Right atrium auricular region (tissue), 2 donors: Measurements from ENCODE around the gene TMEM271. TPM values are rescaled to one million over a fixed set of nuclear protein-coding genes. Genes with fewer than 3 reads are reported as not detected.

ENCODE experiments used
- DNase-seq: peaks from one replicate; pipeline ENCODE4 v3.0.0-alpha.2; 2019; ENCODE audit warnings: low spot score
- H3K27ac ChIP-seq, 2 donors: fragments of 200-600 bp; sonication (generic); 1 replicate in 1 of 2; 2 replicates in 1 of 2; pipeline ENCODE4 v1.5.1; 2016 to 2019
- H3K27me3 ChIP-seq, 2 donors: fragments of 200-600 bp; sonication (generic); one replicate each; pipeline versions ENCODE4 v1.5.1 to v1.6.0; 2017 to 2019
- H3K36me3 ChIP-seq: fragments of 200-600 bp; sonication (generic); one replicate; pipeline ENCODE4 v1.5.1; 2016
- H3K4me1 ChIP-seq, 2 donors: fragments of 200-600 bp; sonication (generic); one replicate each; pipeline versions ENCODE4 v1.5.1 to v1.6.0; 2017 to 2019
- H3K4me3 ChIP-seq, 2 donors: fragments of 200-600 bp; sonication (generic); 1 replicate in 1 of 2; 2 replicates in 1 of 2; pipeline ENCODE4 v1.5.1; 2017 to 2019; ENCODE audit warnings: mild to moderate bottlenecking in 1 of 2, moderate library complexity in 1 of 2
- H3K9me3 ChIP-seq, 2 donors: fragments of 200-600 bp; sonication (generic); one replicate each; pipeline ENCODE4 v1.5.1; 2019
- total RNA-seq, 2 donors: library from RNA; depleted of rRNA; stranded (reverse); fragments of >200 nt; gene quantifications; one replicate each; pipeline ENCODE4 v1.1.0, GENCODE V29; 2016
- TF ChIP-seq, protein P1 (sequence below), 2 donors: fragments of 200-600 bp; sonication (generic); IDR thresholded peaks; one replicate each; pipeline ENCODE4 v1.5.1; 2019; ENCODE audit warnings: antibody characterized with exemption in 2 of 2

Gene TMEM271
- total RNA-seq, 2 donors from 2014 or later, result not detected

GRCh38 chr4:622071-622995, 46.2 kb upstream of the TMEM271 start:
- Histone ChIP-seq H3K36me3 (no peaks in the 10 kb centered on the region), H3K27me3 (no peaks in the 10 kb centered on the region), H3K4me3 (no peak overlapping the region), H3K27ac (no peak overlapping the region), H3K4me1 (no peaks in the 10 kb centered on the region), H3K9me3 (no peaks in the 10 kb centered on the region)
- DNase-seq, result no peak
- TF ChIP-seq, protein P1, sequence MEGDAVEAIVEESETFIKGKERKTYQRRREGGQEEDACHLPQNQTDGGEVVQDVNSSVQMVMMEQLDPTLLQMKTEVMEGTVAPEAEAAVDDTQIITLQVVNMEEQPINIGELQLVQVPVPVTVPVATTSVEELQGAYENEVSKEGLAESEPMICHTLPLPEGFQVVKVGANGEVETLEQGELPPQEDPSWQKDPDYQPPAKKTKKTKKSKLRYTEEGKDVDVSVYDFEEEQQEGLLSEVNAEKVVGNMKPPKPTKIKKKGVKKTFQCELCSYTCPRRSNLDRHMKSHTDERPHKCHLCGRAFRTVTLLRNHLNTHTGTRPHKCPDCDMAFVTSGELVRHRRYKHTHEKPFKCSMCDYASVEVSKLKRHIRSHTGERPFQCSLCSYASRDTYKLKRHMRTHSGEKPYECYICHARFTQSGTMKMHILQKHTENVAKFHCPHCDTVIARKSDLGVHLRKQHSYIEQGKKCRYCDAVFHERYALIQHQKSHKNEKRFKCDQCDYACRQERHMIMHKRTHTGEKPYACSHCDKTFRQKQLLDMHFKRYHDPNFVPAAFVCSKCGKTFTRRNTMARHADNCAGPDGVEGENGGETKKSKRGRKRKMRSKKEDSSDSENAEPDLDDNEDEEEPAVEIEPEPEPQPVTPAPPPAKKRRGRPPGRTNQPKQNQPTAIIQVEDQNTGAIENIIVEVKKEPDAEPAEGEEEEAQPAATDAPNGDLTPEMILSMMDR (IDR thresholded peaks at IDR 0.05), result no peak

GRCh38 chr4:621296-622070, 45.4 kb upstream of the TMEM271 start:
- DNase-seq, result no peak
- H3K9me3 ChIP-seq, result no peaks in the 10 kb centered on the region
- TF ChIP-seq, protein P1 (IDR thresholded peaks at IDR 0.05), result no peak
- no peaks in the 10 kb centered on the region for H3K27me3 ChIP-seq
- H3K4me1 ChIP-seq, result no peaks in the 10 kb centered on the region
- H3K27ac ChIP-seq, result no peak overlapping the region
- no peaks in the 10 kb centered on the region for H3K36me3 ChIP-seq
- H3K4me3 ChIP-seq, result no peak overlapping the region

DNA sequence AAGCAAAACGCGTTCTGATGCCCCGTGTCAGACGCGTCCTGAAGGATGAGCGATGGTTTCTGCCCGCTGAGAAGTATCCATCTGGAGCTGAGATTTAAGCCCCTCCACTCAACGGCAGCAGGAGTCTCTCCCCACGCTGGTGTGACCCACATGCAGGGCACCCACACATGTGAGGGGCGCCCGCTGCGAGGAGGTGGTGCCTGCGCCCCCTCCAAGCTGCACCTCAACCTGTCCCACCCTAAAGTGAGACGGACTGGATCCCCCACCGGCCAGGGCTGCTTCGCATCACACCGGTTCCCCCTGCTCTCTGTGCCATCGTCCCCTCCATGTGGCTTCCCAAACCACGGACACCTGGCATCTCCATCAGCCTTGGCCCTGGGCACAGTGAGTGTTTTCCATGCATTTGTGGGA, 44.8 kb upstream of the TMEM271 start:
- no peak overlapping the region for H3K4me3 ChIP-seq
- no peak for DNase-seq
- no peak overlapping the region for H3K27ac ChIP-seq
- H3K27me3 ChIP-seq, result no peaks in the 10 kb centered on the region
- H3K36me3 ChIP-seq, result no peaks in the 10 kb centered on the region
- TF ChIP-seq, protein P1 (IDR thresholded peaks at IDR 0.05), result no peak
- no peaks in the 10 kb centered on the region for H3K9me3 ChIP-seq
- H3K4me1 ChIP-seq, result no peaks in the 10 kb centered on the region

GRCh38 chr4:620201-620600, 44.1 kb upstream of the TMEM271 start:
- H3K9me3 ChIP-seq, result no peaks in the 10 kb centered on the region
- H3K36me3 ChIP-seq, result no peaks in the 10 kb centered on the region
- H3K27ac ChIP-seq, result no peak overlapping the region
- H3K4me1 ChIP-seq, result no peaks in the 10 kb centered on the region
- H3K4me3 ChIP-seq, result no peak overlapping the region
- H3K27me3 ChIP-seq, result no peaks in the 10 kb centered on the region
- no peak for DNase-seq
- TF ChIP-seq, protein P1 (IDR thresholded peaks at IDR 0.05), result no peak

GRCh38 chr4:617644-618641, 41.8 kb upstream of the TMEM271 start:
- Histone ChIP-seq H3K36me3 (no peaks in the 10 kb centered on the region), H3K9me3 (no peaks in the 10 kb centered on the region), H3K4me3 (no peak overlapping the region), H3K27me3 (no peaks in the 10 kb centered on the region), H3K27ac (no peak overlapping the region), H3K4me1 (no peaks in the 10 kb centered on the region)
- TF ChIP-seq, protein P1 (IDR thresholded peaks at IDR 0.05), result no peak
- no peak for DNase-seq
